ENCODE data around the gene TTLL8. TPM values are rescaled to one million over a fixed set of nuclear protein-coding genes. Genes with fewer than 3 reads are reported as not detected.

Gene TTLL8
- total RNA-seq, 2 donors from 2014 or later: not detected

DNA sequence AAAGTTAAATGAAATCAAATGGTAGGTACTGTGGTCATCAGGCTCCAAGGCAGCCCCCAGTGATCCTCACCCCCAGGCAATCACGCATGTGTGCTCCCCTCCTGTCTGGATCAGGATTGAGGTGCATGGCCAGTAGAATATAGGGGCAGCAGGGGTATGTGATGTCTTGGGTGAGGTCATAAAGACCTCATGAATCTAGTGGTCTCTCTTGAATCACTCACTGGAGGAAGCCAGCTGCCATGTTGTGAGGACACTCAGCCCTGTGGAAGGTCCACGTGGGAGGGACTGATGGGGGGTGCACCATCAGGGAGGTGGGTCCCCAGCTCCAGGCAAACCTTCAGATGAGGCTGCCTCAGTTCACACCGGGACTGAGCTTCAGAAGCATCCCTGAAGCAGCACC is 38.8 kb downstream of the TTLL8 start:
- TF ChIP-seq, protein P1, sequence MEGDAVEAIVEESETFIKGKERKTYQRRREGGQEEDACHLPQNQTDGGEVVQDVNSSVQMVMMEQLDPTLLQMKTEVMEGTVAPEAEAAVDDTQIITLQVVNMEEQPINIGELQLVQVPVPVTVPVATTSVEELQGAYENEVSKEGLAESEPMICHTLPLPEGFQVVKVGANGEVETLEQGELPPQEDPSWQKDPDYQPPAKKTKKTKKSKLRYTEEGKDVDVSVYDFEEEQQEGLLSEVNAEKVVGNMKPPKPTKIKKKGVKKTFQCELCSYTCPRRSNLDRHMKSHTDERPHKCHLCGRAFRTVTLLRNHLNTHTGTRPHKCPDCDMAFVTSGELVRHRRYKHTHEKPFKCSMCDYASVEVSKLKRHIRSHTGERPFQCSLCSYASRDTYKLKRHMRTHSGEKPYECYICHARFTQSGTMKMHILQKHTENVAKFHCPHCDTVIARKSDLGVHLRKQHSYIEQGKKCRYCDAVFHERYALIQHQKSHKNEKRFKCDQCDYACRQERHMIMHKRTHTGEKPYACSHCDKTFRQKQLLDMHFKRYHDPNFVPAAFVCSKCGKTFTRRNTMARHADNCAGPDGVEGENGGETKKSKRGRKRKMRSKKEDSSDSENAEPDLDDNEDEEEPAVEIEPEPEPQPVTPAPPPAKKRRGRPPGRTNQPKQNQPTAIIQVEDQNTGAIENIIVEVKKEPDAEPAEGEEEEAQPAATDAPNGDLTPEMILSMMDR (IDR thresholded peaks at IDR 0.05): no peak
- H3K27me3 ChIP-seq: peaks cover 35% of the 10 kb centered on the region
- no peak for DNase-seq

DNA sequence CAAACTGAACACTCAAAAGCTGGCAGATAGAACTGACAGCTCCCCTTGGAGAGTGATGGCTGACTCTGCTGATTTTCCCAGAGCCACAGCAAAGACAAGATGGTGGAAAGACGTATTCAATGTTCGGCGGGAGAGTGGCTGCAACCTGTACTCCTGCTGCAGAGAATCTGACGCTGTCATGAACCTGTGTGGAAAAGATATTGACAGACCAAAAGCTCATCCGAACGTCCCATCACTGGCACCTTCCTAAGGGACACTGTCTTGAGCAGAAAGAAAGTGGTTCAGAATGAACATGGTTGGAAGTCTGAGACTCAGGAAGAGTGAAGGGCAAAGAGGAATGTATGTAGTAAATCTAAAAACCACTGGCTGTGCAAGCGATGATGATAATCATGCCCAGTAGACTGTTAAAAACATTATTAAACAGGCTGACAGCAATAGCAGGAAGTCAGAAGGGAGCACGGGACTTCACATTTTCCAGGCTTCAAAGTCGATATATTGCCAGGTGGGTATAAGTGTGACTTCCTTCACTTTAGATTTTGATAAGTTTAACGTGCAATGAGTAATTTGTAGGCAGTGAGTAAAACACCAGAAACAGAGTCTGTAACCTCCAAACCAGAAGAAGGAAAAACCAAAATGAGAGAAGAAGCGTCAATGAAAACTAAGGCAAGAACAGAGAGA is 39.4 kb downstream of the TTLL8 start:
- Histone ChIP-seq H3K9ac (ENCODE audit: low read depth in 2 of 2, low read length in 2 of 2) (no peak overlapping the region), H3K36me3 (no peaks in the 10 kb centered on the region), H3K27ac (no peak overlapping the region), H3K9me3 (no peaks in the 10 kb centered on the region), H3K27me3 (peaks cover 40% of the 10 kb centered on the region), H3K4me1 (no peaks in the 10 kb centered on the region), H3K4me3 (no peak overlapping the region)
- TF ChIP-seq, protein P1 (IDR thresholded peaks at IDR 0.05): no peak
- intact Hi-C loops (cut with DNase I): no loop called here
- DNase-seq: no peak

More for the DNA sequence above, 38.8 kb downstream of the TTLL8 start:
- Histone ChIP-seq H3K4me3 (no peak overlapping the region), H3K9me3 (no peaks in the 10 kb centered on the region), H3K36me3 (no peaks in the 10 kb centered on the region), H3K9ac (ENCODE audit: low read depth in 2 of 2, low read length in 2 of 2) (no peak overlapping the region), H3K27ac (no peak overlapping the region), H3K4me1 (no peaks in the 10 kb centered on the region)
- intact Hi-C loops (cut with DNase I): no loop called here

DNA sequence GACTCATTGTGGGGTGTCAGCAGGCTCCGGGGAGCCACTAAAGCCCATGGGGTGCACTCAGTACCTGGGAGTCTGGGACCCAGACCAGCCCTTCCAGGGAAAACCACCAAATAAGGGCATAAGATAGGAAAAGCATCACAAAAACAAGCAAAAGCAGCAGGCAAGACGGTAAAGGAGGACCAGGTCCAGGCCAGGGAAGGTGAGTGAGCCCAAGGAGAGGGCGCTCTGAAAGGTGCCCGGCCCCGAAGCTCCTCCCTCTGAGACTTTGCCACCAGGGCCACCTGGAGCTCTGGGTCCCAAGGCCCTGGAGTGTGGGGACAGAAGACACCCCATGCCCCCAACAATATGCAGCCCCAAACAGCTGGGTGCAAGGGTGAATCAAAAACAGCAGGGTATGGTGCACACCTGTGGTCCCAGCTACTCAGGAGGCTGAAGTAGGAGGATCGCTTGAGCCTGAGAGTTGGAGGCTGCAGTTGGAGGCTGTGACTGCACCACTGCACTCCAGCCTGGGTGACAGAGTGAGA is 40.3 kb downstream of the TTLL8 start:
- Histone ChIP-seq H3K4me3 (no peak overlapping the region), H3K9me3 (no peaks in the 10 kb centered on the region), H3K27me3 (peaks cover 46% of the 10 kb centered on the region), H3K9ac (ENCODE audit: low read depth in 2 of 2, low read length in 2 of 2) (peak overlapping the region in 1 of 2 donors; percentile 24), H3K27ac (no peak overlapping the region), H3K36me3 (no peaks in the 10 kb centered on the region), H3K4me1 (no peaks in the 10 kb centered on the region)
- intact Hi-C loops (cut with DNase I): no loop called here
- DNase-seq: no peak
- TF ChIP-seq, protein P1 (IDR thresholded peaks at IDR 0.05): no peak

DNA sequence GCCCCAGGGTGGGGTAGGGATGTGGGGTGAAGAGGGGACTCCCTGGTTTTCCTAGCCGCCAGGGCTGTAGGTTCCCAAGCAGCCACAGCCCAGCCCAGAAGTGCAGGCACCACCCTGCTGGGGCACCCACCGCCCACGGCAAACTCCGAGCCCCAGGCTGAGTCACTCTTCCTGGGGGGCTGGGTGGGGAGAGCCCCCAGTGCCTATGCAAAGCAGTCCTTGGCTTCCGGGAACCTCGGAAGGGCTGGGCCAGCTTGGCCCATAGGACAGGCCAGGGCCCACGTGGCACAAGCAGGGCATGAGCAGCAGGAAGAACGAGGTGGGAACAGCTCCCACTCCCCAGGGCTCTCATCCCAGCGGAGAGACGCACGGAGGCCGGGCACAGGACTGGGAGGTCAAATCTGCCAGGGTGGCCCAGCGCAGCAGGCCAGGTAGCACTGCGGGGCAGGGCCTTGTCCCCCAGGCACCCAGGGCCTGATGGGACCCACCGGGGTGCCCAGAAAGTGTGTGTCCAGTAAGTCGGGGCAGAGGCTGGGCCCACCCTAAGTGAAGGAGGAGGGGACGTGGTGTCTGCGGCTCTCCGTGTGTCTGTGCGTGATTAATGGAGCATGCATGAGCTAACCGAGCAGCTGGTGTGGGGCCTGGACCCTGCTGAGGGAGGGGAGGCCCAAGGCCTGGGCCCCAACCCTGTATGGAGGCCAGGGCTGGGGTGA is 41.0 kb downstream of the TTLL8 start:
- H3K9ac ChIP-seq (ENCODE audit: low read depth in 2 of 2, low read length in 2 of 2): peak overlapping the region in 1 of 2 donors; percentile 24
- H3K4me1 ChIP-seq: no peaks in the 10 kb centered on the region
- H3K4me3 ChIP-seq: no peak overlapping the region
- intact Hi-C loops (cut with DNase I): no loop called here
- no peaks in the 10 kb centered on the region for H3K36me3 ChIP-seq
- peaks cover 52% of the 10 kb centered on the region for H3K27me3 ChIP-seq
- no peak overlapping the region for H3K27ac ChIP-seq
- TF ChIP-seq, protein P1 (IDR thresholded peaks at IDR 0.05): no peak
- no peaks in the 10 kb centered on the region for H3K9me3 ChIP-seq
- DNase-seq: no peak

DNA sequence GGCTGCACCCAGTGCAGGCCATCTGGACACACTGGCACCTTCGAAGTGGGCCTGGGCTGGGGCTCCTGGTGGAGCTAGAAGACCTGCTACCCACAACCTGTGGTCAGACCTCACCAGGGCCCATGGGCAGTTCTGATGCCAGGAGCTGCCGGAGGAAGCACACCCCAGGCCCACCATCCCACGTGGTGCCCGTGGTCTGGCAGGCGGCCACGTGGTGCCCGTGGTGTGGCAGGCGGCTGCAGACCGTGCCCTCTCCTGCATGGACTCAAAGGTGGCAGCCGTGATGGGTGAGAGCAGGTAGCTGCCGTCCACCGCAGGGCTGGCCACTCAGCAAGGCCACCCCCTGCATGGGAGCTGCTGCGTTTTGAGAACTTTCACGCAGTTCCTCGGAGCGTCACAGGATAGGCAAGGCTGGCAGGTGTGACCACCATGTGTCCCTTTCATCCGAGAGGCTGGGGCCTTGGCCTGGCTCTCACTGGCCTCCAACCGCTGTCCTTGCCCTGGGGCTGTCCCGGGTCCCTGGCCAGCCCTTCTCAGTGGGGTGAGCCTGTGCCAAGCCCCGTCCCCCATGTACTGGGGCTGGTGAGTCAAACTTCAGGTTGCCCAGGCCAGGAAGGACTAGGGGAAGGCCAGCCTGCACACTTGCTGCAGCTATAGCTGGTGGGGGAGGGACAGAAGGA is 41.6 kb downstream of the TTLL8 start:
- no peak overlapping the region for H3K4me3 ChIP-seq
- H3K9ac ChIP-seq (ENCODE audit: low read depth in 2 of 2, low read length in 2 of 2): no peak overlapping the region
- intact Hi-C loops (cut with DNase I): no loop called here
- H3K4me1 ChIP-seq: no peaks in the 10 kb centered on the region
- no peaks in the 10 kb centered on the region for H3K9me3 ChIP-seq
- H3K27ac ChIP-seq: no peak overlapping the region
- no peak for DNase-seq
- TF ChIP-seq, protein P1 (IDR thresholded peaks at IDR 0.05): no peak
- H3K36me3 ChIP-seq: no peaks in the 10 kb centered on the region
- peaks cover 59% of the 10 kb centered on the region for H3K27me3 ChIP-seq
